Right renal cortex interstitium (tissue), 3 donors: ENCODE measurements around the gene ACVR1B. TPM values are rescaled to one million over a fixed set of nuclear protein-coding genes. Genes with fewer than 3 reads are reported as not detected.

ENCODE experiments used
- DNase-seq, 3 donors: peaks; one replicate each; pipeline ENCODE4 v3.0.0-alpha.2; 2013; ENCODE audit warnings: low read depth in 3 of 3, low spot score in 2 of 3
- polyA plus RNA-seq, 3 donors: library from polyadenylated mRNA; unstranded; fragments of 120-200 nt; gene quantifications; one replicate each; pipeline ENCODE4 v1.2.1, GENCODE V29; 2013; ENCODE audit not compliant: insufficient read length in 3 of 3

Gene ACVR1B
- polyA plus RNA-seq, 3 donors = 58.9 to 61.0 (median 60.5) TPM

- DNase-seq = no peak
Observed at GRCh38 chr12:52041035-52041434, 89.5 kb downstream of the ACVR1B start.

DNA sequence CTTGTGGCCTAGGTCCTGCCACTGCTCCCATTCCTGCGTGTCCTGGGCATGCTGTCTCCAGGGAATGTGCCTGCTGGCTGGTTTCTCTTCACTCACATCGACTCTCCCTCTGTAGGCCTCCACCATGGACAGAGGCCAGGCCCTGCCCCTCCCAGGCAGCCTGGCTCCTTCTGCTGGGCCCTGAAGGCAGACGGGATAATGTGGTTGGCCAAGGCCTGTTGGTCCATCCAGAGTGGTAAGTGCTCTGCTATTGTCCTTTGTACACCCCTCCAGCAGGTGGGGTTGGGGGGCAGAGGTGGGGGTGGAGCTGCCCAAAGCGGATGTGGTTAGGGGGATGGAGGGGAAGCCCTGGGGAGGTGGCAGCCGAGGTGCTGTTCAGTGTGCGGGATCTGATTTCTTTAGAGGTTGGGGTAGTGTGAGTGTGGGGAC lies 90.2 kb downstream of the ACVR1B start:
- DNase-seq = no peak

DNA sequence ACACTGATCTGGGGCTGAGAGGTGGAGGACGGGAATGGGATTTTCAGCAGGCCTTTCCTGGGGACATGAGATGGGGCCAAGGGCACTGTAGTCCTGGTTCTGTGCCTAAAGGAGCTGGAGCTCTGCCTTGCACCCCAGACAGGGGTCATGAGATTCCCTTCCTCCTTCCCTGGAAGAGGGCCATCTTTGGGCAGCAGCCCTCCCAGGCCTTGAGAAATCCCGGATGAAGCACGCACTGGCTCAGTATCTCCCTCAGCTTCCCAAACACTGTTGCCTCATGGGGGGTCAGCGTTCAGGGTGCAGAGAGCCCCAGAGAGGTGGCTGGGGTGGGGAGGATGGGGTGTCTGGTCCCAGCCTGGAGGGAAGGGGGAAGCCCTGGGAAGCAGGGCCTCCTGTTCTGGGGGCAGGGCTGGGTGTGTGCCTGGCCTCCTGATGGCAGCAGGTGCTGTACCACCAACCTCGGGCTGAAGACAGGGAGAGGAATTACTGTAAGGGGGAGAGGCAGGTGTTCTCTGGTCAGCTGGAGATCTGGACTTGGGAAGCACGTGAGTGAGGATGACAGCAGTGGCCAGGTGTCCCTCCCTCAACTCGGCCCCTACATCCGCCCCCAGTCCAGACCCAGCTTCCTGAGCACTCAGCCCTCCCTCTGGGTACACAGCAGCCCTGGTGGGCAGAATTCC lies 91.3 kb downstream of the ACVR1B start:
- no peak for DNase-seq

DNA sequence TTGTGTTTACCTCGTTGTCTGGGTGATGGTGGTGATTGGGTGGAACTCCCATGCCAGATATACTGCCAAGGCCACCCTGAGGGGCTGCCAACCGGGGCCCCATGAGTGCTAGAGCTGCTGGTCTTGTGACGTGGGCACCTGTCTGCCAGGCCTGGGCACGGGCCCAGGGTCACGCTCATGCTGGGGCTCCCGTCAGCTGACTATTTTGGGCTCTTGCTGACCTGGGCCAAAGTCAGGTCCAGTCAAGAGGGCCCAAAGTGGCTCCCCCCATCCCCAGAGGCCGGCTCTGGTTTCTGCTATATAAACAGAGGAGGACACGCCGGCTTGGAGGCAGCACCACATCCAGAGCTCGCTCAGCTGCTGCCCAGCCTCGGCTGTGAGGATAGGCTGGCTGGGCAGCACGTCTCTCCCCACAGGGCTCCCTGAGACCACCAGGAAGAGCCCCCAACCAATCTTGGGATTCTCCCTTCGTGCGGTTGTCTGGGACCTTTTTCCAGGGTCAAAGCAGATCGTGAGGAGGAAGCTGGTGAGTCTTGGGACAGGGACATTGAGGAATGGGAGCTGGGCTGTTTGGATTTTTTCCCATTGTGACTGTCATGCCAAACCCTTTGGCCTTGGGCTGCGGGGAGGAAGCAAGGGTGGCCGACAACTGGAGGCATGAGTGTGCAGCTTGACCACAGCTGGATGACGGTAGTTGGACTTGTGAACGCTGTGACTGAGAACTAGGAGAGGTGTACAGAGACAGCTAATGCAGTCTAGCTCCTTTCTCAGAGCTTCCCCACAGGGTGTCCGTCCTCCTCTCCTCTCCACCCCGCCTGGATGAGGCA lies 92.1 kb downstream of the ACVR1B start:
- DNase-seq = no peak

DNA sequence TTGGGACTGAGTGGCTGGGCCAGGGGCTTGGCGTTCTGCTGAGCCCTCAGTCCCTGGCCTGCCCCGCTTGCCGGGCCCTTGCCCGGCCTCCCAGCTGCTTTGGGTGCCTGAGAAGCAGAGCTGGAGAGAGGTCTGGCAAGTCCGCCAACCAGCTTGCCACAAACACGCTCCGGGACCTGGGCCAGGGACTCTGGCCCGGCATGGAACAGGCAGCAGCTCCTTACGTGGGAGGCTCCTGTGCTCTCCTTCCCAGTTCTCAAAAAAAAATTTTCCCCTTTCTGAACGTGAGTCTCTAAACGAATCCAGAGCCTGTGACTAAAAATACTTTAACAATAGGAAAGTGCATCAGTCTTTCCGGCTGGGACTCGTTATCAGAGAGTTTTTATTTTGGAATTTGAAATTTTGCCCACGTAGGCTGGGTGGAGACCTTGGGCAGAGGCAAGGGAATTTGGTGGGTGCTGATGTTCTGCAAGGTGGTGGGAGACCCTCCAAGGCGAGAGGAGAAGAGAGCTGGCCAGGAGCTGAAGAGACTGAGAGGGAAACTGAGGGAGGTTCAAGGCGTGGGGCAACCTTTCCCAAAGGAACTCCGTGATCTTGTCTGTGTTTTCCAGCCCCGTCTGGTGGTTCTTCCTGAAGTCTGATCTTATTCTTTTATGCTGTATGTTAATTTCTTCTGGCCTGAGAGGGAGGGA lies 92.9 kb downstream of the ACVR1B start:
- DNase-seq = no peak

DNA sequence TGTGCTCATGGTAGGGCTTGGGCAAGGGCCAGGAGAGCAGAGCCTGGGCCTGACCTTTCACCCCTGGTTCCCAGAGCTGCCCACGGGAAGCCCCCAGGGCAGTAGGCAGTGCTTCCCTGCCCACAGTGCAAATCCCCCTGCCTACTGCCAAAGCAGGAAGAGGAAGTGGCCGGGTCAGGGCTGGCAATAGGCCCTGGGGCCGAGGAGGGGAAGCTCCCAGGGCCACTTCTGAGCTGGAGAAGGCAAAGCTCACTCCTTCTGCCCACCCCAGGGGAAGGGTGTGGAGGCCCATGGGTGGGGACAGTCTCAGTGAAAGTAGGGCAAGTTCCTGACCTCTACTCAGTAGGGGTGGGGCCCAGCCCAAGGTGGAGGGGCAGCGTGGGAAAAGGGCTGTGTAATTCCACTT lies 94.3 kb downstream of the ACVR1B start:
- DNase-seq = no peak

Other genes with a start within 250 kb of the ACVR1B start
- 1 to 10 TPM; 3.2 to 3.3 (median 3.3) TPM for gene FIGNL2, start 103.0 kb upstream of the ACVR1B start, polyA plus RNA-seq
- gene ANKRD33, start 63.6 kb upstream of the ACVR1B start, polyA plus RNA-seq = under 1 TPM; 0.10 to 0.12 (median 0.10) TPM
- 10 to 100 TPM; 30.9 to 36.5 (median 34.3) TPM for gene ACVRL1, start 44.2 kb upstream of the ACVR1B start, polyA plus RNA-seq
- gene TAMALIN, start 55.2 kb downstream of the ACVR1B start, polyA plus RNA-seq = 10 to 100 TPM; 15.7 to 16.5 (median 16.5) TPM
- gene NR4A1, start 99.7 kb downstream of the ACVR1B start, polyA plus RNA-seq = 10 to 100 TPM in 2 of 3 donors, 1 to 10 TPM in 1; 10.0 to 52.2 (median 14.2) TPM
- gene ATG101, start 118.3 kb downstream of the ACVR1B start, polyA plus RNA-seq = 10 to 100 TPM; 24.9 to 31.9 (median 30.5) TPM
- under 1 TPM; 0.36 to 0.96 (median 0.39) TPM for gene SMIM41, start 128.0 kb downstream of the ACVR1B start, polyA plus RNA-seq
- under 1 TPM; 0.64 to 0.89 (median 0.76) TPM for gene KRT80, start 240.3 kb downstream of the ACVR1B start, polyA plus RNA-seq